HG02885 (cell line): ENCODE data around the gene CATSPERD.

Experiments used
- ATAC-seq: cut with Tn5 transposase; IDR thresholded peaks from one replicate; pipeline ENCODE4 v1.9.1; 2021; ENCODE audit warnings: mild to moderate bottlenecking; ENCODE audit not compliant: unreplicated experiment, poor library complexity

Gene CATSPERD

GRCh38 chr19:5719961-5720790 is at the start of gene CATSPERD, which contains the start of gene LONP1:
TSS of gene CATSPERD (plus strand) at chr19:5720637. CDS start at chr19:5720738, 101 bp downstream.
TSS of gene LONP1 (minus strand) at chr19:5720146. CDS start at chr19:5720132, 14 bp downstream.
- peak; percentile 89 for ATAC-seq

- no peak for ATAC-seq
Observed at GRCh38 chr19:5671600-5671999, 48.8 kb upstream of the CATSPERD start.

GRCh38 chr19:5672708-5673459 is 47.6 kb upstream of the CATSPERD start:
- ATAC-seq = no peak

GRCh38 chr19:5673752-5674151 is 46.7 kb upstream of the CATSPERD start:
- ATAC-seq = no peak

GRCh38 chr19:5674714-5675113 is 45.7 kb upstream of the CATSPERD start:
- ATAC-seq = no peak

- ATAC-seq = no peak
Observed at GRCh38 chr19:5676105-5676771, 44.2 kb upstream of the CATSPERD start.

- ATAC-seq = no peak
Observed at GRCh38 chr19:5676772-5677105, 43.7 kb upstream of the CATSPERD start.

- no peak for ATAC-seq
Observed at GRCh38 chr19:5677136-5677535, 43.3 kb upstream of the CATSPERD start.

- ATAC-seq = no peak
Observed at GRCh38 chr19:5677580-5677979, 42.9 kb upstream of the CATSPERD start.

- ATAC-seq = no peak
Observed at GRCh38 chr19:5678071-5678718, 42.2 kb upstream of the CATSPERD start.

GRCh38 chr19:5679289-5680083 is 41.0 kb upstream of the CATSPERD start:
- no peak for ATAC-seq

GRCh38 chr19:5680084-5680436 is 40.4 kb upstream of the CATSPERD start:
- no peak for ATAC-seq

- ATAC-seq = peak; percentile 90
Observed at GRCh38 chr19:5680437-5681368, 39.7 kb upstream of the CATSPERD start, which contains the start of the genes HSD11B1L and MICOS13. TSS of gene HSD11B1L (plus strand) at chr19:5681027. CDS start at chr19:5684833, 3,806 bp downstream. TSS of gene MICOS13 (minus strand) at chr19:5680516. CDS start at chr19:5680486, 30 bp downstream.

GRCh38 chr19:5681391-5682106 is 38.9 kb upstream of the CATSPERD start:
- no peak for ATAC-seq

GRCh38 chr19:5682107-5682482 is 38.3 kb upstream of the CATSPERD start:
- ATAC-seq = no peak

GRCh38 chr19:5683177-5683886 is 37.1 kb upstream of the CATSPERD start:
- no peak for ATAC-seq

- no peak for ATAC-seq
Observed at GRCh38 chr19:5684694-5685430, 35.6 kb upstream of the CATSPERD start.
